Measurements from ENCODE around the gene PRXL2A. TPM values are rescaled to one million over a fixed set of nuclear protein-coding genes. Genes with fewer than 3 reads are reported as not detected.

The PRXL2A gene
- total and polyA plus RNA-seq, 10 of the 15 experiments (the other 5 are each of a cell fraction or from before 2014, with no cell fraction given) = 2.8 to 15.6 (median 11.1) TPM

DNA sequence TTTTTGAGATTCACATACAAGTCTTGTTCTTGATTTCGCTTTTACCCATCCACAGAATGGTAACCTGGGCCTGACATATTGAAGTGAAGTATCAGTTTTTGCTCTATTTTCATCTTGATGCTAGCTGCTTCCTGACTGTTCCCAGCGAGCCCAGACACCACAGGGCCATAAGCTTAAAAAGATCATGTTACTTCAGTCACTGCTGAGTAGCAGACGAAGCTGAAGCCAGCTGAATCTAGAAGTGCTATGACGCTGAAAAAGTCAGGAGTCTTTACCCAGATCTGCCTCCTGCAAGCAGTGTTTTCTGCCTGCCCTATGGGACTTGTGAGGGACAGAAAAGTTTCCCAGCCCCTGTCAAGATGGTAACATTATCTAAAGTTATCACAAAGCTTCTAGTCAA lies 2.7 kb upstream of the PRXL2A start:
- H3K4me2 ChIP-seq (ENCODE audit: control insufficient read depth, insufficient read depth) = no peak overlapping the region
- H3K4me1 ChIP-seq (ENCODE audit: control insufficient read depth, insufficient read depth, low read length) = no peaks in the 10 kb centered on the region; the same call in 1 of the 2 replicates
- CTCF ChIA-PET = interaction anchor here (0.6 to 2.3 kb wide), 8 partner anchors 16 to 868 kb away, joined by 3 to 7 read pairs (median 3); no protein-coding TSS in a partner anchor
- H4K20me1 ChIP-seq (ENCODE audit: control insufficient read depth, insufficient read depth) = no peaks in the 10 kb centered on the region
- BruUV-seq (replicated peaks) = no TSS peak
- no peak overlapping the region for H3K4me3 ChIP-seq
- FAIRE-seq (no peak), ATAC-seq (no peak), DNase-seq (ENCODE audit: low read depth, low spot score) (no peak)
- H3K9ac ChIP-seq (ENCODE audit: control insufficient read depth, insufficient read depth, low read length) = no peak overlapping the region
- POLR2A ChIA-PET = no interaction called here
- no peaks in the 10 kb centered on the region for H3K79me2 ChIP-seq (ENCODE audit: control insufficient read depth, insufficient read depth, low read length)
- intact Hi-C loops (cut with micrococcal nuclease; ENCODE audit: unreplicated experiment) = no loop called here
- no peak overlapping the region for H2AFZ ChIP-seq (ENCODE audit: control insufficient read depth, low read depth, low read length)
- in situ Hi-C loops (cut with MboI) = no loop called here
- RAD21 ChIA-PET (ENCODE audit: unreplicated experiment) = no interaction called here
- TF ChIP-seq ZBED1 (IDR thresholded peaks at IDR 0.05; ENCODE audit: borderline replicate concordance) = no peak
- TF ChIP-seq CBX3 (IDR thresholded peaks at IDR 0.05; ENCODE audit: borderline replicate concordance, low read depth) = no peak
- TF ChIP-seq CBFB (IDR thresholded peaks at IDR 0.05; ENCODE audit: low read depth) = no peak
- no peak for TF ChIP-seq HDAC2 (IDR thresholded peaks at IDR 0.05)
- TF ChIP-seq, protein P1, sequence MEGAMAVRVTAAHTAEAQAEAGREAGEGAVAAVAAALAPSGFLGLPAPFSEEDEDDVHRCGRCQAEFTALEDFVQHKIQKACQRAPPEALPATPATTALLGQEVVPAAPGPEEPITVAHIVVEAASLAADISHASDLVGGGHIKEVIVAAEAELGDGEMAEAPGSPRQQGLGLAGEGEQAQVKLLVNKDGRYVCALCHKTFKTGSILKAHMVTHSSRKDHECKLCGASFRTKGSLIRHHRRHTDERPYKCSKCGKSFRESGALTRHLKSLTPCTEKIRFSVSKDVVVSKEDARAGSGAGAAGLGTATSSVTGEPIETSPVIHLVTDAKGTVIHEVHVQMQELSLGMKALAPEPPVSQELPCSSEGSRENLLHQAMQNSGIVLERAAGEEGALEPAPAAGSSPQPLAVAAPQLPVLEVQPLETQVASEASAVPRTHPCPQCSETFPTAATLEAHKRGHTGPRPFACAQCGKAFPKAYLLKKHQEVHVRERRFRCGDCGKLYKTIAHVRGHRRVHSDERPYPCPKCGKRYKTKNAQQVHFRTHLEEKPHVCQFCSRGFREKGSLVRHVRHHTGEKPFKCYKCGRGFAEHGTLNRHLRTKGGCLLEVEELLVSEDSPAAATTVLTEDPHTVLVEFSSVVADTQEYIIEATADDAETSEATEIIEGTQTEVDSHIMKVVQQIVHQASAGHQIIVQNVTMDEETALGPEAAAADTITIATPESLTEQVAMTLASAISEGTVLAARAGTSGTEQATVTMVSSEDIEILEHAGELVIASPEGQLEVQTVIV (IDR thresholded peaks at IDR 0.05; ENCODE audit: borderline replicate concordance, partially characterized antibody) = no peak
- no peak for TF ChIP-seq DPF2 (IDR thresholded peaks at IDR 0.05)
- TF ChIP-seq ETV6 (conservative IDR thresholded peaks at IDR 0.05 in 1 of 2, IDR thresholded peaks at IDR 0.05 in 1 of 2; ENCODE audit: borderline replicate concordance in 1 of 2, low read depth in 1 of 2) = no peak
- TF ChIP-seq NFIC (IDR thresholded peaks at IDR 0.05; ENCODE audit: low read depth, low read length) = no peak
- no peak for TF ChIP-seq RB1 (IDR thresholded peaks at IDR 0.05; ENCODE audit: borderline replicate concordance)
- TF ChIP-seq, protein P2, sequence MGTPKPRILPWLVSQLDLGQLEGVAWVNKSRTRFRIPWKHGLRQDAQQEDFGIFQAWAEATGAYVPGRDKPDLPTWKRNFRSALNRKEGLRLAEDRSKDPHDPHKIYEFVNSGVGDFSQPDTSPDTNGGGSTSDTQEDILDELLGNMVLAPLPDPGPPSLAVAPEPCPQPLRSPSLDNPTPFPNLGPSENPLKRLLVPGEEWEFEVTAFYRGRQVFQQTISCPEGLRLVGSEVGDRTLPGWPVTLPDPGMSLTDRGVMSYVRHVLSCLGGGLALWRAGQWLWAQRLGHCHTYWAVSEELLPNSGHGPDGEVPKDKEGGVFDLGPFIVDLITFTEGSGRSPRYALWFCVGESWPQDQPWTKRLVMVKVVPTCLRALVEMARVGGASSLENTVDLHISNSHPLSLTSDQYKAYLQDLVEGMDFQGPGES (IDR thresholded peaks at IDR 0.05) = no peak
- TF ChIP-seq RELA (IDR thresholded peaks at IDR 0.05; ENCODE audit: borderline replicate concordance, partially characterized antibody) = no peak
- no peak for TF ChIP-seq SREBF1 (IDR thresholded peaks at IDR 0.05; ENCODE audit: low read length)
- H3K36me3 ChIP-seq (ENCODE audit: control insufficient read depth in 2 of 2, insufficient read depth in 2 of 2, low read length in 1 of 2) = no peaks in the 10 kb centered on the region
- H3K27ac ChIP-seq (ENCODE audit: control insufficient read depth, insufficient read depth) = no peak overlapping the region
- H3K27me3 ChIP-seq (replicated peaks in 1 of 2; ENCODE audit: control insufficient read depth in 2 of 2, insufficient read depth in 2 of 2, low read length in 1 of 2) = peaks cover 0 to 3% of the 10 kb centered on the region in 2 experiments; a peak in 2 of 4 replicates
- no peaks in the 10 kb centered on the region for H3K9me3 ChIP-seq (replicated peaks; ENCODE audit: control insufficient read depth, insufficient read depth, low read length)
- SMC1A ChIA-PET (ENCODE audit: uncharacterized antibody, unreplicated experiment) = interaction anchor here (1.3 kb wide), 1 partner anchor 39 kb away, joined by 3 read pairs; no protein-coding TSS in a partner anchor
- 36% methylated on average over 4 of the region's 4 CpGs for whole genome bisulfite sequencing (ENCODE audit: insufficient coverage, insufficient replicate concordance, low lambda C conversion rate, missing lambda C conversion rate)

All from GM12878 (cell line).